ENCODE results near the gene NELL2. TPM values are rescaled to one million over a fixed set of nuclear protein-coding genes. Genes with fewer than 3 reads are reported as not detected.

Gene NELL2
- total and polyA plus RNA-seq, 8 donors = 0.41 to 42.5 (median 28.3) TPM

DNA sequence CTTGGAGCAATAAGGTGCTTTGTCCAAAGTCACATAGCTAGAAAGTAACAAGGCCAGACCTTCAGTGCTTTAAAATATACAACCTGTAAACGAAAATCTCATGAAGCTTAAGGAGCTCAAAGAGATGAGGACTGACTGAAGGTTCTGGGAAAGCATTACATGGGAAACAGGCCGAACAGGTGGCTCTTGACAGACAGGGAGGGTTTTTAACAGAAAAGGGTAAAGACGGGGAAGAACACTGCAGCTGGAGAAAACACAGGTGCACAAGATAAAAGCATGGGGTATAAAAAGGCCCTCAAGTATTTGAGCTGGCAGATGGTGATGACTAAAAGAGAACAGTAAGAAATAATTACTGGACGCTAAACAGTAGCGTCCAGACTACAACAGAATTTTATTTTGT is 257.2 kb downstream of the NELL2 start:
- no peak overlapping the region for H3K4me3 ChIP-seq
- DNase-seq = no peak
- ATAC-seq = no peak
- TF ChIP-seq, protein P1, sequence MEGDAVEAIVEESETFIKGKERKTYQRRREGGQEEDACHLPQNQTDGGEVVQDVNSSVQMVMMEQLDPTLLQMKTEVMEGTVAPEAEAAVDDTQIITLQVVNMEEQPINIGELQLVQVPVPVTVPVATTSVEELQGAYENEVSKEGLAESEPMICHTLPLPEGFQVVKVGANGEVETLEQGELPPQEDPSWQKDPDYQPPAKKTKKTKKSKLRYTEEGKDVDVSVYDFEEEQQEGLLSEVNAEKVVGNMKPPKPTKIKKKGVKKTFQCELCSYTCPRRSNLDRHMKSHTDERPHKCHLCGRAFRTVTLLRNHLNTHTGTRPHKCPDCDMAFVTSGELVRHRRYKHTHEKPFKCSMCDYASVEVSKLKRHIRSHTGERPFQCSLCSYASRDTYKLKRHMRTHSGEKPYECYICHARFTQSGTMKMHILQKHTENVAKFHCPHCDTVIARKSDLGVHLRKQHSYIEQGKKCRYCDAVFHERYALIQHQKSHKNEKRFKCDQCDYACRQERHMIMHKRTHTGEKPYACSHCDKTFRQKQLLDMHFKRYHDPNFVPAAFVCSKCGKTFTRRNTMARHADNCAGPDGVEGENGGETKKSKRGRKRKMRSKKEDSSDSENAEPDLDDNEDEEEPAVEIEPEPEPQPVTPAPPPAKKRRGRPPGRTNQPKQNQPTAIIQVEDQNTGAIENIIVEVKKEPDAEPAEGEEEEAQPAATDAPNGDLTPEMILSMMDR (IDR thresholded peaks at IDR 0.05) = no peak
- H3K27ac ChIP-seq = no peak overlapping the region
- H3K9me3 ChIP-seq = no peaks in the 10 kb centered on the region
- no peaks in the 10 kb centered on the region for H3K27me3 ChIP-seq
- H3K36me3 ChIP-seq = no peaks in the 10 kb centered on the region
- intact Hi-C loops (cut with DNase I) = no loop called here
- H3K4me1 ChIP-seq = no peaks in the 10 kb centered on the region

DNA sequence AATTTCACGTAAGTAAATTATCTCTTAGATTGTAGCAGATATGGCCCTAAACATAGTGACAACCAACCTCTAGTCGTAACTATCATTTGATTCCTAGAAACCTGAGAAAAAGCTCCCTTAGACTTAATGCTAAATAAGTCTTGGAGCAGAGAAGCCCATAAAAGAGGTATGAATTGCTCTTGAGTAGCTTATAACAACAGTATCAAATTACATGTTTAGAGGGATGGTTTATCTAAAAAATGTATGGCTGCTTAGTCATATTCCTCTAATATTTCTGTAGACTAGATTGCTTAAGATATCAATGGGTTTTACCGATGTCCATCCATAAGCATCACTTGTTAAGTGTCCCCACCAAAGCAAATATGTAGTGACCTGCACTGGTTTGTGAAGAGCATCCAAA is 259.7 kb downstream of the NELL2 start:
- no peaks in the 10 kb centered on the region for H3K4me1 ChIP-seq
- TF ChIP-seq, protein P1 (IDR thresholded peaks at IDR 0.05) = no peak
- no peak overlapping the region for H3K4me3 ChIP-seq
- H3K36me3 ChIP-seq = no peaks in the 10 kb centered on the region
- H3K27ac ChIP-seq = no peak overlapping the region
- DNase-seq = no peak
- no peak for ATAC-seq
- intact Hi-C loops (cut with DNase I) = no loop called here
- no peaks in the 10 kb centered on the region for H3K9me3 ChIP-seq
- no peaks in the 10 kb centered on the region for H3K27me3 ChIP-seq

DNA sequence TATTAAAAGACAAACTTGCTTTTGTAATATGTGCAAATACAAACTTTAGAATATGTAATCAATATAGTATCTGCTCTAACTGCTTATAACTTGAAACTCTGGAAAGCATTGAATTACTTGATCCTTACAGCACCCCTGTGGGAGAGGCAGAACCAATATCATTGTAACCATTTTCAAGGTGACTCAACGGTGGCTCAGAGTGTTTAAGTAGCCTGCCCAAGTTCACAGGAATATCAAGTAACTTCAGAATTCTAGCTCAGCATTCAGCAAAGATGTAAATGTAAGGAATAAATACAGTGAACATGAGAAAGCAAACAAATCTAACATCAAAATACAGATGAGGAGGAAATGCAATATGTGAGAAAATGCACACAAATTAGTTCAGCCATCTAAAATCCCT is 264.6 kb downstream of the NELL2 start:
- H3K4me3 ChIP-seq = no peak overlapping the region
- ATAC-seq (no peak), DNase-seq (no peak)
- TF ChIP-seq, protein P1 (IDR thresholded peaks at IDR 0.05) = no peak
- no peaks in the 10 kb centered on the region for H3K9me3 ChIP-seq
- no peak overlapping the region for H3K27ac ChIP-seq
- intact Hi-C loops (cut with DNase I) = no loop called here
- no peaks in the 10 kb centered on the region for H3K36me3 ChIP-seq
- no peaks in the 10 kb centered on the region for H3K27me3 ChIP-seq
- H3K4me1 ChIP-seq = no peaks in the 10 kb centered on the region

DNA sequence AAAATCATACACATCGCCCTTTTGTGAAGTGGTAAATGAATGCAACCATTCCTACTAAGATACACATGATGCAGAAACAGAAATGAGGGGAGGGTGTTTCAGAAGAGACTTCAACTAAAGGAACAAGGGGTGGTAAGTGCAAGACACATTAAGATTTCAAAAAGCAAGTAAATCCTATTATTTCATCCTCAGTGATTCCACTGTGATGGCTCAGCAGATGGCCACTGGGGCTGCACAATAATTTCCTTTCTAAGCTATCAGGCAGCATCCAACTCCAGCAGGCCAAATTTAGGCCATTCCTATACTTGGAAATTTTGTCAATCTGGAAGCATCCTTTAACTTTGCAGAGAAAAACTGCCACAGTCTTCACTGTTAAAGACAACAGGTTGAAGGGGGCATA is 272.4 kb downstream of the NELL2 start:
- H3K9me3 ChIP-seq = no peaks in the 10 kb centered on the region
- H3K27ac ChIP-seq = no peak overlapping the region
- no peaks in the 10 kb centered on the region for H3K36me3 ChIP-seq
- intact Hi-C loops (cut with DNase I) = no loop called here
- no peak for DNase-seq
- no peak for ATAC-seq
- H3K27me3 ChIP-seq = no peaks in the 10 kb centered on the region
- H3K4me3 ChIP-seq = no peak overlapping the region
- H3K4me1 ChIP-seq = no peaks in the 10 kb centered on the region
- TF ChIP-seq, protein P1 (IDR thresholded peaks at IDR 0.05) = no peak

DNA sequence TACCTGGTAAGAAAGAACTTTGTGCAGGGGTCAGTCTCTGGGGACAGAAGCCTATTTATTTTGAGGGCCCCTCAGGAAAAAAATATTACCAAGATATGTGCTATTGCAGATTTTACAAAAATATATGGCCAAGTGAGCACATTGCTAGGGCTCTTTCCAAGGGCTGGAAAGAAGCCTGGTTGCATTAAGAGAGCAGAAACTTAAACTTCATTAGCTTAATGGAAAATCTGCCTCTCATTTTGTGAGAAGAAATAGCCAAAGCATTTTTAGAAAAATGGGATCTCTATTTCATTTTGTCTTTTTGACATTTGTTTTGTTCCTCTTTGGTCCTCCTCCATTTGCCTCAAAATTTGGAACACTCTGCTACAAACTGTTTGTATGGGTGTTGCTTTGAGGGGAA is 283.5 kb downstream of the NELL2 start:
- H3K27me3 ChIP-seq = no peaks in the 10 kb centered on the region
- no peak for DNase-seq
- no peak overlapping the region for H3K4me3 ChIP-seq
- H3K27ac ChIP-seq = no peak overlapping the region
- no peaks in the 10 kb centered on the region for H3K9me3 ChIP-seq
- TF ChIP-seq, protein P1 (IDR thresholded peaks at IDR 0.05) = no peak
- ATAC-seq = no peak
- no peaks in the 10 kb centered on the region for H3K4me1 ChIP-seq
- intact Hi-C loops (cut with DNase I) = no loop called here
- no peaks in the 10 kb centered on the region for H3K36me3 ChIP-seq

Measured in left lung (tissue), 10 donors.